GM21825 (cell line): Measurements from ENCODE around the gene OR5B12.
"Not testable (repeated sequence)": the region's sequence is repeated elsewhere in the genome, so short reads cannot be mapped to it uniquely, and the experiment has no call there.

Experiments
- ATAC-seq: cut with Tn5 transposase; IDR thresholded peaks from one replicate; pipeline ENCODE4 v1.9.1; 2021; ENCODE audit warnings: mild to moderate bottlenecking, moderate library complexity; ENCODE audit not compliant: unreplicated experiment

The OR5B12 gene

DNA sequence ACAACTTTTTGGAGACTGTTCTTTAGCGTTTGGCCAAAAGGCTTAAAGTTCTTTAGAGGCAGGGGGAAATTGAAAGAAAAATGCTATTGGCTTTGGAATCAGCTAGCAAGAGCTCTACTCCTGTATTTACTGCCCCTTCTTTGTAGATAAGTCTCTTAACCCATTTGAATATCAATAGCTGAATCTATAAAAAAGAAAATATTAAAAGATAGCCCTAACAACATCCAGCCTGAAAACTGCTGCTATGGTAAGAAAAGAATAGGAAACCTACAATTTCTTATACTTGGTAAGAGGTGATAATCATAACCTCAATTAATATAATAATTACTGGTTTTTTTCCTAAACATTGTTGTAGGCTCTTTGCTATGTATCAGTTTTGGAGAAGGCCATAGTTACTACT, at the start of gene OR5B12:
OR5B12 (minus strand) TSS at position 101 of the 400 bp plus-strand sequence. CDS start 2,085 bp downstream, outside the sequence.
- ATAC-seq = no peak

DNA sequence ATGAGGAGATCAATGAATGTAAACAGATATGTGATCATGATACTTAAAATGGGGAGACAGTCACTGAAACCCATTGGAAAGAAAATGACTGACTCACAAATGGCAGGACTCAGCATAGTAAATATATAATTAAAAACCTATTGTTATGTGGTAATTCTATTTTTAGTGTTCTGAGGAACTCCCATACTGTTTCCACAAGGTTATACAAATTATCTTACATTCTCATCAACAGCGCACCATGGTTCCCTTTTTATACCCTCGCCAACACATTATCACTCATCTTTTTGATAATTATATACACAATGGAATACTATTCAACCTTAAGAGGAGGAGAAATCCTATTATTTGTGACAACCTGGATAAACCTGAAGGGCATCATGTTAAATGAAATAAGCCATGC, 48.8 kb upstream of the OR5B12 start:
- no peak for ATAC-seq

DNA sequence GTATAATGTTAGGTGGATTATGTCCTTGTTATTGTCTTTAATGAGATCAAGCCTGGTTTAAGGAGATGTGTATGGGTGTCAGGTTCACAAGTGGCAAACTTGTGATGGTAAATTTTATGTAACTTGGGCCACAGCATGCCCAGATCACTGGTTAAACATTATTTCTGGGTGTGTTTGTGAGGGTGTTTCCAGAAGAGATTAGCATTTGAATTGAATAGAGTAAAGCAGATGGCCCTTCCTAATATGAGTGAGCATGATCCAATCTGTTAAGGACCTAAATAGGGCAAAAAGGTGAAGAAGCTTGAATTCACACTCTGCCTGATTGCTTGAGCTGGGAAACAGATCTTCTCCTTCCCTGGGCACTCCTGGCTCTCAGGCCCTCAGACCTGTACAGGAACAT, 45.1 kb upstream of the OR5B12 start:
- ATAC-seq = no peak

DNA sequence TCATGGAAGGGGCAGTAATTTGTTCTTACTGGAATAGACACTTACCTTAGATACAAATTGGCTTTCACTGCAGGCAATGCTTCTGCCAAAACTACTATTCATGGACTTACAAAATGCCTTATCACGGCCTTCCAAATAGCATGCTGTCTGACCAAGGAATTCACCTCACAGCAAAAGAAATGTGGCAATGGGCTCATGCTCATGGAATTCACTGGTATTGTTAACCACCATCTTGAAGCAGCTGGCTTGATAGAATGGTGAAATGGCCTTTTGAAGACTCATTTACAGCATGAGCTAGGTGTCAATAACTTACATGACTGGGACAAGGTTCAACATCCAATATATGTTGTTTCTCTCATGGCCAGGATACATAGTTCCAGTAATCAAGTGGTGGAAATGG, 43.9 kb upstream of the OR5B12 start:
- ATAC-seq = no peak

DNA sequence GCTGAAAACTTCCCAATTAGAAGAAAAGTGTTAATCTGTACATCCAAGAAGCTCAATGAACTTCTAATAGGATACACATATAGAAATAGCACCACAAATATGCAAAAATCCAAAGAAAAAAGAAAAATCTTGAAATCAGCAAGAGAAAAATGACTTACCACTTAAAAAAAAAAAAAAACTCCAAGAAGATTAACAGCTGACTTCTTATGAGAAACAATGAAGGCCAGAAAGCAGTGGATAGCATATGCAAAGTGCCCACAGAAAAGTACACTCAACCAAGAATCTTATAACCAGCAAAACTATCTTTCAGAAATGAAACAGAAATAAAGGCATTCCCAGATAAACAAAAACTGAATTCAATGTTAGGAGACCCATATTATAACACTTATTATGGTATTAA, 29.9 kb upstream of the OR5B12 start:
- no peak for ATAC-seq

DNA sequence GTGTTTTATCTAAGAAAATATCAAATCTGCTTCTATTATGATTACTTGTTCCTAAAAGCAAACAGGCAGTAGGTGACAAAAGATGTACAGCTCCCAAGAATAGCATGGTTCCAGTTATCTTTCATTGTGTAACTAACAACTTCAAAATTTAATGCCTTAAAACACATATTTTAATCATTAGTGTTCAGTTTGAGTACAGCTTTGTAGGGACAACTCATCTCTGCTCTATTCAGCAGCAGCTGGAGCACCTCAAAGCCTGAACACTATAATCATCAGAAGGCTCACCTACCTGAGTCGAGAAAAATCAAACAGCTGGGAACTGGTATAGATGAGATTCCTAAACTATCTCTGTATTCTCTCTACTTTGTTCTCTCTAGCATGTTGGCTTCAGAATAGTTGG, 24.3 kb upstream of the OR5B12 start:
- ATAC-seq = no peak

DNA sequence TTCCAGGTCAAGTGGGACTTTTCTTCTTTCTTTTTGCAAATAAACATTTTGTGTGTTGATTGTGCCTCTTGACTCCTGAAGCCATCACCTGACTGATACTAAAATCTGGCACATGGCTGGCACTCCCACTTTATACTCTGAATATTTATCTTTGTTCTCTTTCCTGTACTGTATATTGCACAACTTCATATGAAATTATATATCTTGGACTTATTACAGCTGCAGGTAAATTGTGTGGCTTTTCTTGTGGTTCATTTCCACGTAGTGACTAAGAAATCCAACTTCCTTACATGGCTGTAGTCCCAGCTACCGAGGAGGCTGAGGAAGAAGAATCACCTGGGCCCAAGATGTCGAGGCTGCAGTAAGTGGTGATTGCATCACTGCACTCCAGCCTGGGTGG, 23.7 kb upstream of the OR5B12 start:
- no peak for ATAC-seq

DNA sequence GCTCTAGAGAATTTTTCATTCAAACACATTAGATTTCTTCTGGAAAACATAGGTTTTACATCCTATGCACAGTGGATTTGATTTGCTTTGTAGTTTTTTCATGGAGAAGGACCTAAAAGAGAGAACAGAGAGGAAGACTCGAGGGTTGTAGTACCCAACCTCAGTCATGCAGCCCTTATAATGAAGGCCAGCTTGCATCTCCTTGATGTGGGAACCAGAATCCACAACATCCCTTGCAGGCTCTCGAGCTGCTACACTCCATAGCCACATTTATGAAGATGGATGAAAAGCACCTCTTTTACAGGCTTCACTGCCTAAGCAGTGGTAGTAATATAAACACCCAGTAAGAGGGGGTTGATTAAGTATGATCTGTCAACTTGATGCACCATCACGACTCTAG, 9.5 kb upstream of the OR5B12 start:
- no peak for ATAC-seq

DNA sequence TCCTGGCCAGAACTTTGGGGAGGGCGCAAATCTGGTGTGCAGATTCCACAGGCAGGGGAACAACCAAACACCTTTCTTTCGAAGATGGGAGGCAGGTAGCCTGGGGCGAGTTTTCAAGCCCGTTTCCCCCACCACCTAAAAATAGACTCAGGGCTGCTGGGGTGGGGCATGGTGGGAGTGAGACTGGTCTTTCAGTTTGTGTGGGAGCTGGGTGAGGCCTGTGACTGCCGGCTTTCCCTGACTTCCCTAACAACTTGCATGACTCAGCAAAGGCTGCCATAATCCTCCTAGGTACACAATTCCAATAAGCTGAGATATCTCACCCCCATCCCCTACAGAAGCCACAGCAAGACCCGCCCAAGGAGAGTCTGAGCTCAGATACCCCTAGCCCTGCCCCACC, 4.3 kb upstream of the OR5B12 start:
- no peak for ATAC-seq

DNA sequence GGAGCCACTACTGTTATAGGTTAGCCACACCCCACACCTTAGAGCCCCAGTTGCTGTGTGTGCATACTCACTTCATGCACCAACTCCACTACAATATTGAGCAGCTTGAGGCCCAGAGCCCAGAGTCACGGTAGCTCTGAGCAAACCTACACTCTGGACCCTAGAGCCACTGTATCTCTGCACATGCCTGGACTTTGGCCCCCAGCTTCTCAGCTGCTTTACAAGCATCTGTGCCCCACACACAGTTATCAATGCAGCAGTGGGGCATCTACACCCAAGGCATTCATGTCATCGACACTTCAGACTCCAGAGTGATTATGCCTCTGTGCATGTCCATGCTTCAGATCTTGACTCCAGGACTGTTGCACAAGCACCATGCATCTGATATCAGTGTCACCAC, 2.3 kb upstream of the OR5B12 start:
- ATAC-seq = no peak

DNA sequence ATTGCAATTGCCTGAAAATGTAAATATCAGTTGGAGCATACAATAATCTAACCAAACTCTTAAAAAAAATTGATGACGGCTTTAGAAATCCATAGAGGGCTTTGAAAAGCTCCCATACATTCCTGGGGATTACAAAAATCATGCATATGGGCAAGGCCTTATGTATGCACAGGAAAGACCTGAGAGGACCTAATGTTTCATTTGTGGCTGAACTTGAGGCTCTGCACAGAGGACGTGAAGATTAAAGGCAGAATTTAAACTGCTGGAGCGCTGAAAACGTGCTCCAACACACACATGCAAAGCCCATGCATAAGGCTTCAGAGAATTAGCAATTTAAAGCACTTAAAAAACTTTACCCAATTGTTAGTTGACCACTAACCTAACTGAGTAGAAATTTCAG, 3.5 kb downstream of the OR5B12 start:
- ATAC-seq = no peak

DNA sequence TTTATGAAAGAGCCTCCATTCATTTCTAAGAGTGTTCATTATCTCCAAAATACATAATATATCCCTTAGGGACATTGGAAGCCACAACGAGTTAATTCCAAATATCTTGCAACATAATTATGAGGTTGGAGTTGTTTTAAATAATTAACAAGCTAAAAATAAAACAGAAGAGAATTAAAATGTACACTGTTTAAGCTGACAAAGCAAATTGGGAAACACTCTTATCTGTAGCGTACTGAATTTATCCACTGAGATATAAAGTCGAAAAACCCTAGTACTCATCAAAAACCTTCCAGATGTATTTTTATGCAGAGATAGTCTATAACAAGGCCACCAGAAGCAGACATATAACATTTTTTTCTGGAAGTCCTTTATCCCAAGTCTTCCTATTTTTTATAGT, 7.8 kb downstream of the OR5B12 start:
- no peak for ATAC-seq

DNA sequence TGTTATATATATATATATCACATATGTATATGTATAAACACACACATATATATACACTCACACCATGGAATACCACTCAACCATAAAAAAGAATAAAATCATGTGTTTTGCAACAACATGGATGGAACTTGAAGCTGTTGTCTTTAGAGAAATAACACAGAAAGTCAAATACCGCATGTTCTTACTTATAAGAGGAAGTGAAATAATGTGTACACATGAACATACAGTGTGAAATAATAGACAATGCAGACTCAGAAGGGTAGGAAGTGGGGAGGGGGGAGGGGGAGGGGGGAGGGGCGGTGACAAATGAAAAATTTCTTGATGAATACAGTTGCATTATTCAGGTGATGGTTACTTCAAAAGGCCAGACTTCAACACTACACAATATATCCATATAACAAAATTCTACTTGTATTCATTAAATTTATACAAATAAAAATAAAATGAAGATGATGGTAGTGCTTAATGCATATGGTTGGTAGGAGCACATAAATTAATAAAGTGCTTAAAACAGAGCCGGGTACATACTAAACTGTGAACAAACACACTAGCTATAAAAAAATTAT, 8.3 kb downstream of the OR5B12 start:
- ATAC-seq = peak; percentile 75

DNA sequence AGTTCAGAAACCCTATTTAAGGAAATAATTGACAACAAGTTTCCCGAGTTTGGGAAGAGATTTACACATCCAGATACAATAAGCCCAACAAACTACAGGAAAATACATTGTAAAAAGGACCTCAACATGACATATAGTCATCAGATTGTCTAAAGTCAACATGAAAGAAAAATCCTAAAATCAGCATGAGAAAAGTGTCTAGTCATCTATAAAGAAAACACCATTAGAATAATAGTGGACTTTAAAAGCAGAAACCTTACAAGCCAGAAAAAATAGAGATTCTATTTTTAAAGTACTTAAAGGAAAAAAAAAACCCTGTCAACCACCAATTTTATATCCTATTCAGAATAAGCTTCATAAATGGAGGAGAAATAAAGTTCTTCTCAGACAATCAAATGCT, 12.8 kb downstream of the OR5B12 start:
- no peak for ATAC-seq

DNA sequence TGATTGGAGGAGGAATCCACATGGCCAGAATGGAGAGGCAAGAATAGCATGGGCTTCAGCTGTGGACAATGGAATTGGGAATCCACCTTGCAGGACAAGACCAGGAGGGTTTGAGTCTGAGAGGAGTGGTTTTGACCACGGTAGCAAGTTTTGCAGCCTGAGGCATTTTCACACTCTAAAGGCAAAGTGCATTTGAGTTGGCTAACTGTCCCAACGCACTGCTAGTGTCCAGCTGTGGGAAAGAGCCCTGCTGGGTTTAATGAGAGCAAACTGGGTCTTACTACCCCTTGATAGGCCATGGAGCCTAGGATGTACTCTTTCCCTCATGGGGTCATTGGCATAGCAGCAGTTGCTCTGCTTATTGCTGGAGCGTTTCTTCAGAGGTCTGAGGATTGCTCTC, 14.0 kb downstream of the OR5B12 start, which contains the start of gene OR5B2:
OR5B2 (minus strand) TSS at position 101 of the 400 bp plus-strand sequence. CDS start 4,860 bp downstream, outside the sequence.
- ATAC-seq = no peak

DNA sequence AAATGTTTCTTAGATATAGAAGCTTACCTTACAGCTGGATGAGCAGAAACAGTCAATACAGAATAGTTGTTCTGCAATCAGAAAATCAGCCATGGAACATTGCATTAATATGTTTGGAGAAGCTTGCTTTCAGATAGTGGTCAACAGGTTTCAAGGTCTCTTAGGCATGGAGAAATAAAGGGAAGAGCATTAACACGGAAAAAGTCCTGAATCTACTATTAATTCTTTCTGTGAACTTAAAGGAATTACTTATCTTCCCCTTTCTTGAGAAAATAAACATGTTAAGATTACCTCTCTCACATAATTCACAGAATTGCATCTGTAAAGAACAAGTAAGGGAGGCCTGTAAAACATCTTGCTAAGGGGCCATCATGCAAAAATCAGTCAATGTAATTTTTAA, 35.3 kb downstream of the OR5B12 start, which contains the start of gene OR5B3:
OR5B3 (minus strand) TSS at position 101 of the 400 bp plus-strand sequence. CDS start 3,465 bp downstream, outside the sequence.
- ATAC-seq = no peak

DNA sequence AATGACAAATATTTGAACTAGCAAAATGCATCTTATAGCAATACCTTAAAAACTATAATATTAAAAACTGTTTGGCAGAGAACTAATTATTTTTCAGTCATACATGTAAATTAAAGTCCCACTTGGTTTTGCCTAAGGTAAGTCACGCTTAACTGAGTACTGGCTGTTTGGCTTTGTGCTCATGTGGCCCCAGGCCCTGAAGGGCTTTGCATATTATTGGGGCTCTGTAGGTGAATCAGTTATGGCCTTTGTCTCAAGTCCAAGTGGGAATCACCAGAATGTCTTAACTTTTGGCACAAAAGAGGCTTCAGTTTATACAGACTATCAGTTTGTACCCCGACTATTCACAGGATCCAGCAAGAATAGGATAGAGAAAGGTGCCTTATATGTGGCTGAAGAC, 42.4 kb downstream of the OR5B12 start:
- not testable (repeated sequence) for ATAC-seq

DNA sequence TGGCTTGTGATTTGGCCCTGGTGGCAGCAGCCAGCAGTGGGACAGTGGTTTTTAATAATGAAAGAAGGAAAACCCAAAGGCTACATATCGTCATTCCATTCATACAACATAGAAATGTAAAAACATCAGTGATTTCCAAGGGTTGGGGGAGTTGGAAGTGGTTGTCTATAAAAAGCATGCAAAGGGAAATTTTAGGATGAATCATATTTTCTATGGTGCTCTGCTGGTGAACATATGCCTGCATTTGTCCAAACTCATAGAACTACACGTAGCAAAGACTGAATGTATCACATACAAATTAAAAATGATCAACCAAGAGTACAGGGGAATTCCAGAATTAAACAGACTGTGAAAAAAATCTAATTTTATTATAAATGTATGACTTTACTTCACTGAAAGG, 46.5 kb downstream of the OR5B12 start:
- no peak for ATAC-seq

DNA sequence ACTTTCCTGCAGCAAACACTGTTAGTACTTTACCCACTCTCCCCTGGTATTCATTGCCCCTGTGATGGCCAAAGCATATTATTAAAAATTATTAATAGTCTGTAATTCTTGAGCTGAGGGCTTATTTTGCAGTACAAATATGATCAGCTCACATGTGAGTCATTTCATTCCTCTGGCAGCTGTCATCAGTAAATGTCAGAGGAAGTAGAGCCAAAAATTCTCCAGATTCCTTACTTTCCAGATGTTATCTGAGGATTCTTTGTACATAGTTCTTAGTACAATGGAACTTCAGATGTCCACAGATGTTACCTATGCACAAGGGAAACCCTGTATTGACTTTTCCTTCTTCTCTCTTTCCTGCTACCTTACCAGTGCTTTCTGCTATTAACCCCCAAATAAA, 47.8 kb downstream of the OR5B12 start:
- no peak for ATAC-seq

DNA sequence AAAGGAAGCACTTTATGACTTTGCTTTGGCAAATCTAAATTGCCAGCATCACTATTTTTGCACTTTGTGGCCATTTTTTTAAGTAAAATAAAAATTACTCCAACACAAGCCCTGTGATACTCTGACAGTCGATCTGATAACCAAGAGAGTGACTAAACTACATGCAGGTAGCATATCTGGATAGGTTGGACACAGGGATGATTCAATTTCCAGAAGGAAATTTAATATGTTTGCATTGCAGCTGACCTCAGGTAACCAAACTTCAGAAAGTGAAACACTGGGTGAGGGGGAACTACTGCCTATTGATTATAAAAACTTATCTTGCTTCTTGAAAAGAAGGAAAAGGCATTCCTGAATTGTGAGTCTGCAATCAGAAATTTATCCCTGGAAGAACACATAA, 49.3 kb downstream of the OR5B12 start:
- no peak for ATAC-seq

DNA sequence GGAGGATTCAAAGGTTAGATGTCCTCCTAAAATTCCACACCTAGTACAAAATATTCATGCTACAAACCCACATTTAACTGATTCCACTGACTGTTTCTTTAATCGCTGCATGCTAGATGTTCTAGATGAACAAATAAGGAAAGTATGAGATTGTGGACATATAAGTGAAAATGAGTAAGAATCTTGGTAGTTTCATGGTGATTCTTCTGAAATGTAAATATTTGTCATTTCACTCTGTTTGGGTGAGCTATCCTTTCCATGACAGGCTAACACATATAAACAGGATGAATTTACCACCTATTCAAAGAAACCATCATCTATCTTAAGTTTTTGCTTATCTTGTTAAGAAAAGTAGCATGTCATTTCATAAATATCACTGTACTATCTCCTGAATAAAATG, 50.2 kb downstream of the OR5B12 start:
- no peak for ATAC-seq

DNA sequence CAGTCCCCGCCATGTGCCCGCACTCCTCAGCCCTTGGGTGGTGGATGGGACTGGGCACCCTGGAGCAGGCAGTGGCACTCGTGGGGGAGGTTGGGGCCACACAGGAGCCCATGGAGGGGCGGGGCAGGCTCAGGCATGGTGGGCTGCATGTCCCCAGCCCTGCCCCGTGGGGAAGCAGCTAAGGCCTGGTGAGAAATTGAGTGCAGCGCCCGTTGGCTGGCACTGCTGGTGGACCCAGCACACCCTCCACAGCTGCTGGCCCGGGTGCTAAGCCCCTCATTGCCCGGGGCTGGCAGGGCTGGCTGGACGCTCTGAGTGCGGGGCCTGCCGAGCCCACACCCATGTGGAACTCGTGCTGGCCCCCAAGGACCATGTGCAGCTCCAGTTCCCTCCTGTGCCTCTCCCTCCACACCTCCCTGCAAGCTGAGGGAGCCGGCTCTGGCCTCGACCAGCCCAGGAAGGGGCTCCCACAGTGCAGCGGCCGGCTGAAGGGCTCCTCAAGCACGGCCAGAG, 51.4 kb downstream of the OR5B12 start:
- ATAC-seq = no peak
